Central memory CD8-positive, alpha-beta T cell (primary cell): ENCODE data around the gene CLEC2L.

Experiments used
- ATAC-seq: fragments of 150-1000 bp; cut with Tn5 transposase; replicated peaks from 2 replicates; pipeline ENCODE4 v1.10.0; 2022; ENCODE audit warnings: mild to moderate bottlenecking, moderate FRiP score, moderate number of reproducible peaks; ENCODE audit not compliant: poor library complexity, severe bottlenecking; ENCODE audit errors: extremely low read depth
- DNase-seq, 2 donors: peaks; one replicate each; pipeline ENCODE4 v3.0.0; 2021; ENCODE audit warnings: low spot score in 2 of 2
- H3K27ac Mint-ChIP-seq: one replicate; pipeline ENCODE4 v1.8.0; 2022; ENCODE audit warnings: low read depth, mild to moderate bottlenecking, moderate library complexity, mixed read lengths
- H3K27me3 Mint-ChIP-seq: one replicate; pipeline ENCODE4 v1.8.0; 2022; ENCODE audit warnings: mixed read lengths
- H3K36me3 Mint-ChIP-seq: one replicate; pipeline ENCODE4 v1.8.0; 2022; ENCODE audit warnings: mild to moderate bottlenecking, moderate library complexity, mixed read lengths; ENCODE audit not compliant: insufficient read depth
- H3K4me1 Mint-ChIP-seq: one replicate; pipeline ENCODE4 v1.8.0; 2022; ENCODE audit warnings: mixed read lengths
- H3K4me3 Mint-ChIP-seq: one replicate; pipeline ENCODE4 v1.8.0; 2022; ENCODE audit warnings: mild to moderate bottlenecking, moderate library complexity, mixed read lengths
- H3K9me3 Mint-ChIP-seq: one replicate; pipeline ENCODE4 v1.8.0; 2022; ENCODE audit warnings: mixed read lengths

CLEC2L gene

DNA sequence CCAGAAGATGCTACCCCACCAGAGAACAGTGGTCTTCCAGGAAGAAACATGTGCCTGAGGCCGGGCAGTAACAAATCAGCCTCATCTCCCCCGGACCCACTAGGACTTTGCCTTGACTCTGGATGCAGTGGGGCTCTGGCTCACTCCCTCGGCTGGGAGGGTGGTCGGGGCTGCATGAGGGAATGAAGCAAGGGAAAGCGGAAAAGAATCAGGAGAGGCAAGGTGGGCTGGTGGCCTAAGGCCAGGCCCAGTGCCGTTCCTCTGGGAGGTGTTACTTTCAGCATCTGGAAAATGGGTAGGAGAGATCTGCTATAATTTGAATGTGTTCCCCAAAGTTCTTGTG lies 51.8 kb downstream of the CLEC2L start:
- H3K36me3 Mint-ChIP-seq = peaks cover 10% of the 10 kb centered on the region
- no peaks in the 10 kb centered on the region for H3K27me3 Mint-ChIP-seq
- no peak overlapping the region for H3K4me3 Mint-ChIP-seq
- no peaks in the 10 kb centered on the region for H3K4me1 Mint-ChIP-seq
- no peaks in the 10 kb centered on the region for H3K9me3 Mint-ChIP-seq
- DNase-seq = no peak
- no peak for ATAC-seq
- no peak overlapping the region for H3K27ac Mint-ChIP-seq

DNA sequence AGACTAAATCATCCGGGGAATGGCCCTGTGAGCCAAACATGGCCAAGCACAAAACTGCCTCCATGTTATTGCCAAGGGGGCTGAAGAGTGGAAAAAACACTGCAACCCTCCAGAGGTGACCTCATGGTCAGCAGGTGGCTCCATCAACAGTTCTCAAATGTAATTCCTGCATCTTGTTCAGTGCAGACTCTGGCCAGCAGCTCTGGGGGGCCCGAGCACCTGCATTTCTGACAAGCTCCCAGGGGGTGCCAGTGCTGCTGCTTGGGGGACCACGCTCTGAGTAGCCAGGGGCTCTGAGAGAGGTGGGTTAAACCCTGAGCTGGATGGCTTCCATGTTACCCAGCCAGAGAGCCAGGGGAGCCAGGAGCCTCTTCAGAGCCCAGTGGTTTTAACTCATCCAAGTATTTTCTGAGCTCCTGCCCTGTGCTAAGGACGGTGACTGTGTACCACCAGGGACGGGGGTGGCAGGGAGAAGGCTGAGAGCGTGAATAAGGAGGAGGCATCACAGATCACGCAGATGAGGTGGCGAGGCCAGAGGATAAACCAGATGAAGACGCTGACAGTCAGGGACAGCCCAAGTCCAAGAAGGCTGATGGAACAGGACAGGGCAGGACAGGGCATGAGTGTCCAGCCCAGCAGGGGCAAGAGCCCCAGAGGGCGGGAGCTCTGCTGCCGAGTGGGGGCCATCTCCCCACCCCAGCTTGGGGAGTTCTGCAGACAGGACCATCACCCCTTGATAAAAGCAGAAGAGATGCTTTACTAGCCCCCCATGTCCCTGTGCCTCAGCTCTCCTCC lies 52.9 kb downstream of the CLEC2L start:
- Mint-ChIP-seq H3K36me3 (peaks cover 8% of the 10 kb centered on the region), H3K9me3 (no peaks in the 10 kb centered on the region), H3K4me3 (no peak overlapping the region), H3K4me1 (no peaks in the 10 kb centered on the region), H3K27ac (no peak overlapping the region), H3K27me3 (no peaks in the 10 kb centered on the region)
- ATAC-seq (no peak), DNase-seq (no peak)

DNA sequence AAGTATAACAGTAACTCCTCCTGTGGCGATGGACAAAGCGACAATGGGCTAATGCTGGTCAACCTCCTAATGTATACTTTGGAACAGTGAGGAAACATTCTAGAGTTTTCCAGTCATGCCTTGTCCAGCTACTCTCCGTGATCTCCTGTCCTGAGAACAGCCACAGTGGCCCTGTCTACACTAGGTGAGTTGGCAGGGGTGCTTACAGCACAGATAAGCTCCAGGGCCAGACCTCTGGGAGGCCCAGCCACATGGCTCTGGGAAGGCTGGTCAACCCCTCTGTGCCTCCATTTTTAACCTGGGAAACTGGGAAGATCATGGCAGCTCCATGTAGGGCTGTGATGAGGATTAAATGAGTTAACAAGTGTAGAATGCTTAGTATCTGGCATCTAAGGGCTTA lies 57.0 kb downstream of the CLEC2L start:
- DNase-seq = no peak
- no peaks in the 10 kb centered on the region for H3K9me3 Mint-ChIP-seq
- H3K4me3 Mint-ChIP-seq = no peak overlapping the region
- no peak for ATAC-seq
- peaks cover 3% of the 10 kb centered on the region for H3K36me3 Mint-ChIP-seq
- peaks cover 8% of the 10 kb centered on the region for H3K4me1 Mint-ChIP-seq
- no peaks in the 10 kb centered on the region for H3K27me3 Mint-ChIP-seq
- no peak overlapping the region for H3K27ac Mint-ChIP-seq

DNA sequence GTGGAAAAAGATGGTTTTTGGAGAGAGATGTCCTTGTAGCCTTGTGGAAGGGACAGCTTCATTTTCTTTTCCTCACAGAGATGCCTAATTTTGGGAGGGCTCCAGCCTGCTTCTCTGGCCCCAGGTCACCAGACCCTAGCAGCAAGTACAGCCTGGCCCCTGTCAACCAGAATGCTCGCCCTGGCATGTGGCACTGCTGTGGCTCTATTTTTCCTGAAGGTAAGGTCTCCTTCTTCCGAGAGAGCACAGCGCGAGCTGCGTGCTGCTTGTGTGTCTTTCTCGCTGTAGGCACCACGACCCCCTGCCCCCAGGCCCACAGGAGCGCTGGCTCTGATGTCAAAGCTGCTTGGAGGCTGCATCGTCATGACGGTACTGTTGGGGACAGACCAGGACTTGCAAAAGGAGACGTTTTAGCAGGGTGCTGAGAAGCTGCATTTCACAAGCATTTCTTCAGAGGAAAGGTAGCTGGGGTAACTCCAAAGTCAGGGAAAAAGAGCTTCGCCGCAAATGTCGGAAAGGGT lies 58.7 kb downstream of the CLEC2L start:
- Mint-ChIP-seq H3K36me3 (peaks cover 3% of the 10 kb centered on the region), H3K9me3 (no peaks in the 10 kb centered on the region), H3K27me3 (no peaks in the 10 kb centered on the region), H3K4me3 (no peak overlapping the region), H3K4me1 (peaks cover 8% of the 10 kb centered on the region), H3K27ac (no peak overlapping the region)
- DNase-seq (no peak), ATAC-seq (no peak)

DNA sequence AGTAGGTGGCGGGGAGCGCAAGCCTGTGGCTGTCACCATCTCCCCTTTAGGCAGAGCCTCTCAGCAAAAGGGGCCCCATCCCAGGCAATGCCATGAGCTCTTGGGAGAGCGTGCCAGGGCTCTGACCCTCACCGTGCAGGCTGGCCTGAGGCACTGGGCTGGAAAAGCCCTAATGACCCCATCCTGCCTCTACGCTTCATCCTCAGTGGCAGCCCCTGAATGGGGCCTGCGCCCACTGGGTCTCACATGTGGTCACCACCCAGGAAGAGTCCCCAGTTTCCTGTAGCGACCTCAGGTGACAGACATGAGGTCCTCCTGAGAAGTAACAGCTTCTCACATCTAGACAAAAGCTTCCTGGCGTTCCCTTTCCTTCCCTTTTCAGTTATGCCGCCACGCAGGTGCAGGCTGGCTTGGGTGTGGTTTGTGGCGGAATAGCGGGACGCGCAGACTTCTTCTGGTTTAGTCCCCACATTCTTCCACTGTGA lies 59.2 kb downstream of the CLEC2L start:
- Mint-ChIP-seq H3K4me3 (no peak overlapping the region), H3K4me1 (peaks cover 8% of the 10 kb centered on the region), H3K9me3 (no peaks in the 10 kb centered on the region), H3K27ac (no peak overlapping the region), H3K27me3 (no peaks in the 10 kb centered on the region), H3K36me3 (peaks cover 5% of the 10 kb centered on the region)
- ATAC-seq (no peak), DNase-seq (no peak)

DNA sequence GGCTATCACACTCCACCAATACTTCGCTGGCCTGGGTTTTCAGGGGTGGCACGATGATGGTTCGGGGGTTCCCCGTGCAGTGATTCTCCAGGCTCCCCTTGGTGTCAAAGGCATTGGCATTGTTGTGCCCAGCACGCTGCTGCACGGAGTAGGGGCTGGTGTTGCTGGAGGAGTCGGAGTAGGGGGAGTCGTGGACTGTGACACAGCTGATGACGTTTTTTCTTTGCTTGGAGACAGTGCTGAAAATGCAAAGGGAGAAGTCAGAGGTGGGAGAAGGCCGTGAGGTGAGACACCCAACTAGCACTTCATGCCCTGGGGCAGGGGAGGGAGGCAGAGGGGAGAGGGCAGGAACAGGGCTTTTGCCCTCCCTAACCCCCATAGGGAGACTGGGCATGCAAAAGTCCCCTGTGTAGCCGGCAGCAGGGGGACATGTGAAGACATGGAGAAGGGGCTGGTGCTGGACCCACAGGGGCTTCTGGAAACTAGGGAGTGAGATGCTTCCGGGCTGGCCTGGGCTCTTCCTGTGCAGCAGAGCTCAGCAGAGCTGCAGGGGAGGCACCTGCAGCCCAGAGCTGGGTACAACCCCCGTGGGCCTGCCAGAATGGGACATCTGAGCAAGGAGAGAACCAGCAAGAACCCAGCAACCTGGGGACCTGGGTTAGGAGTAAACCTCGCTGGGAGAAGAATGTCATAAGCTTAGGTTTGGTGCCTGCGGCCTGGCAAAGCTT lies 60.5 kb downstream of the CLEC2L start:
- Mint-ChIP-seq H3K36me3 (peaks cover 9% of the 10 kb centered on the region), H3K4me3 (no peak overlapping the region)

DNA sequence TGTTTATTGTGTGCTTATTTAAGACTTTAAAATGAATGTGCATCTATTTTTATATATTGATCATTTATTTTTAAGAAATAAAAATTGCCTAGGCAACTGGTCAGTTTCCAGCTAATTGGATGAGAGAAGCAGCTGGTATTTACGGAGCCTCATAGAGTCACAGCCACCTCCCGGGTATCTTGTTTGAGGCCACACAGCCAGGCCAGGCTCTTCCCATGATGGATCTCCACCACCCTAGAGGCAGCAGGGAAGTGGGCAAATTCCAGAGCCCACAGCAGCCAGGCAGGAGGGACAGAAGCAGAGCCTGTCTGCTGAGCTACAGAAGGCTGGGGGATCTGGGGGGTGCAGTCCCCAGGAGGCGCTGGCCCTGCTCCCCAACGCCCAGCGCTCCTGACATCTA lies 61.6 kb downstream of the CLEC2L start:
- peaks cover 9% of the 10 kb centered on the region for H3K36me3 Mint-ChIP-seq

More for the DNA sequence above, 60.5 kb downstream of the CLEC2L start:
- ATAC-seq (no peak), DNase-seq (no peak)
- peaks cover 8% of the 10 kb centered on the region for H3K4me1 Mint-ChIP-seq
- no peak overlapping the region for H3K27ac Mint-ChIP-seq
- no peaks in the 10 kb centered on the region for H3K27me3 Mint-ChIP-seq
- H3K9me3 Mint-ChIP-seq = no peaks in the 10 kb centered on the region

DNA sequence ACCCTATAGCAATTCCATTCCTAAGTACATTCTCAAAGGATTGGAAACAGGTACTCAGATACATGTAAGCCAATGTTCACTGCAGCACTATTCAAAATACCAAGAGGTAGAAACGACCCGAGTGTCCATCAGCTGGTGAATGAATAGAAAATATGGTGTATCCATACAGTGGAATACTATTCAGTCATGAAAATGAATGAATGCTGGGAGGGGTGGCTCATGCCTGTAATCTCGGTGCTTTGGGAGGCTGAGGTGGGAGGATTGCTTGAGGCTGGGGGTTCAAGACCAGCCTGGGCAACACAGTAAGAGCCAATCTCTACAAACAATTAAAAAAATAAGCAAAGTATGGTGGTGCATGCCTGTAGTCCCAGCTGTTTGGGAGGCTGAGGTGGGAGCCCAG lies 62.8 kb downstream of the CLEC2L start:
- Mint-ChIP-seq H3K4me3 (no peak overlapping the region), H3K9me3 (no peaks in the 10 kb centered on the region), H3K4me1 (peaks cover 8% of the 10 kb centered on the region), H3K27me3 (no peaks in the 10 kb centered on the region), H3K27ac (no peak overlapping the region), H3K36me3 (peaks cover 9% of the 10 kb centered on the region)
- DNase-seq = no peak
- ATAC-seq = no peak

More for the DNA sequence above, 61.6 kb downstream of the CLEC2L start:
- DNase-seq (no peak), ATAC-seq (no peak)
- H3K27me3 Mint-ChIP-seq = no peaks in the 10 kb centered on the region
- H3K4me3 Mint-ChIP-seq = no peak overlapping the region
- H3K9me3 Mint-ChIP-seq = no peaks in the 10 kb centered on the region
- H3K27ac Mint-ChIP-seq = no peak overlapping the region
- H3K4me1 Mint-ChIP-seq = peaks cover 8% of the 10 kb centered on the region

DNA sequence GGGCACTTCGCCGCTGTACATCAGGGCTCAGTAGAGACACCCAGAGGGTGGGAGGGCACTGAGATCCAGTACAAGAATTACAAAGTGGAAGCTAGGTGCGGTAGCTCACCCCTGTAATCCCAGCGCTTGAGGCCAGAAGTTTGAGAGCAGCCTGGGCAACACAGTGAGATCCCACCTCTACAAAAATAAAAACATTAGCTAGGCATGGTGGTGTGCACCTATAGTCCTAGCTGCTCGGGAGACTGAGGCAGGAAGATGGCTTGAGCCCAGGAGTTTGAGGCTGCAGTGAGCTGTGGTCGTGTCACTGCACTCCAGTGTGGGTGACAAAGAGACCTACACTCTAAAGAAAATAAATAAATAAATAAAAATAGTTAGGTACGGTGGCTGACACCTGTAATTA lies 64.0 kb downstream of the CLEC2L start:
- no peak for ATAC-seq
- Mint-ChIP-seq H3K4me3 (no peak overlapping the region), H3K4me1 (peaks cover 8% of the 10 kb centered on the region), H3K27me3 (no peaks in the 10 kb centered on the region), H3K36me3 (peaks cover 8% of the 10 kb centered on the region), H3K27ac (no peak overlapping the region), H3K9me3 (no peaks in the 10 kb centered on the region)
- no peak for DNase-seq

DNA sequence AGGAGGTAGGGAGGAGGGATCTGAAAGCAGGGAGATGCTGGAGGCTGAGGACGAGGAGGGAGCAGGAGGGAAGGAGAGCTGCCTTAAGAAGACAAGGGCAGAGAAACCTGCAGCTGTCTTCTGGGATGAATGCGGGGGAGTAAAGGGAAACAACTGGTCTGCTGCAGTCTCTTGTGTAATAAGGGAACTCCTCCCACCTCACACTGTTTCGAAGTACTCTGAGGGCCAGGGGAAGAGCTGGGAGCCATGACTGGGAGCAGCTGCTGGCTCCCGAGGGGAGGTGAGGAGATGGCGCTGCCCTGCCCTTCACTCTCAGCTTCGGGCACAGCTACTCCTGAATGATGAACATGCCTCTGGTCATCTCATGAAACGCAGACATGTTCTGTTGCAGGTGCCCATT lies 65.1 kb downstream of the CLEC2L start:
- no peak overlapping the region for H3K4me3 Mint-ChIP-seq
- H3K4me1 Mint-ChIP-seq = peaks cover 7% of the 10 kb centered on the region
- peaks cover 9% of the 10 kb centered on the region for H3K36me3 Mint-ChIP-seq
- no peak for ATAC-seq
- H3K9me3 Mint-ChIP-seq = no peaks in the 10 kb centered on the region
- H3K27me3 Mint-ChIP-seq = no peaks in the 10 kb centered on the region
- DNase-seq = no peak
- no peak overlapping the region for H3K27ac Mint-ChIP-seq

DNA sequence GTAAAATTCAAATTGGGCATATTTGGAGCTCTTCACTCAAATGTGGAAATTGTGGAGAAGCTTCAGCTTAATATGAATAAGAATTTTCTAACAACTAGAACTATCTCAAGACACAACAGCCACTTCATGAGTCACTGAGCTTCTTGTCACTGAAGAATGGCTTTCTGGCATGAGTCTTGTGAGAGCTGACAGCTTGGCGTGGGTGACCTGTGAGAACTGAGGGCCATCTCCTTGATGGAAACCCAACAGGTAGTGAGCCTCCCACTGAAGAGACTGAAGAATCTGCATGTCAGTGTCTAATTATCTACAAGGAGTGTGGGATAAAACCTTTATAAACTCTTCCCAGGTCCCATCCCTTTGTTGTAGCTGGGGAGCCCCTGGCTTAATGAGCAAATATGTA lies 66.0 kb downstream of the CLEC2L start:
- DNase-seq (no peak), ATAC-seq (no peak)
- no peak overlapping the region for H3K4me3 Mint-ChIP-seq
- no peak overlapping the region for H3K27ac Mint-ChIP-seq
- no peaks in the 10 kb centered on the region for H3K27me3 Mint-ChIP-seq
- no peaks in the 10 kb centered on the region for H3K4me1 Mint-ChIP-seq
- peaks cover 12% of the 10 kb centered on the region for H3K36me3 Mint-ChIP-seq
- no peaks in the 10 kb centered on the region for H3K9me3 Mint-ChIP-seq

DNA sequence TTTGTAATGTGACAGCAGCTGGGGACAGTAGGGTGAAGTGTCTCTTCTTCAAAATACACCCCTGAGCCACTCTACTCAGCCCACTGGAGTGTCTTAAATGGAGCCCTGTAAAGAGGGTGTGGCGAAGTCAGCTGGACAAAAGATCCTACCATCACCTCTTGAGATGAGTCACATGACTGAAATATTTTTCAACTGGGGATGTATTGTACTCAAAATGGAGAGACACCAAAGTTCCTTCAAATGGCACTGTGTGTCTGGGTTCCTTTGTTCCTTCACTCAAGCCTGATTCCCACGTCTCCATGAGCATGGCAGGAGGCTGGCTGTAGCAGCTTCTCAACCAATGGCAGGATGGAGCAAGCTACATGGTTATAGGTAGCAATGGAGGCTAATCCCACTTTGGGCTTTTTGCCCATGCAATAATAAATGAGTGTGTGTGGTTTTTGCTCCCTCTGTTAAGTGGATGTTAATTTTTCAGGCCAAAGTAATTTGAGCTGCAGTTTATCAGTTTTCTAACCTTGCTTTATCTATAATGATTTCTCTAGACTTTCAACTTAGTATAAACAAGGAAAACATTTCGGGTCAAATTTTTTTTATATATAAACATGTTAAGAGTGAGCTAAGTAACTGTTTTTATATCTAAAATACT lies 68.2 kb downstream of the CLEC2L start:
- Mint-ChIP-seq H3K4me1 (no peaks in the 10 kb centered on the region), H3K27ac (no peak overlapping the region), H3K36me3 (peaks cover 16% of the 10 kb centered on the region)

More for the DNA sequence above, 68.2 kb downstream of the CLEC2L start:
- DNase-seq = no peak
- Mint-ChIP-seq H3K9me3 (no peaks in the 10 kb centered on the region), H3K27me3 (no peaks in the 10 kb centered on the region), H3K4me3 (no peak overlapping the region)
- ATAC-seq = no peak
